GM04503 (cell line): ENCODE data around the gene DUSP28.
A peak's percentile ranks its signal among the peaks of the same experiment; 100 is the strongest.

Experiments
- DNase-seq: peaks from one replicate; pipeline ENCODE4 v3.0.0-alpha.2; 2012; ENCODE audit warnings: low read depth

DUSP28 gene

DNA sequence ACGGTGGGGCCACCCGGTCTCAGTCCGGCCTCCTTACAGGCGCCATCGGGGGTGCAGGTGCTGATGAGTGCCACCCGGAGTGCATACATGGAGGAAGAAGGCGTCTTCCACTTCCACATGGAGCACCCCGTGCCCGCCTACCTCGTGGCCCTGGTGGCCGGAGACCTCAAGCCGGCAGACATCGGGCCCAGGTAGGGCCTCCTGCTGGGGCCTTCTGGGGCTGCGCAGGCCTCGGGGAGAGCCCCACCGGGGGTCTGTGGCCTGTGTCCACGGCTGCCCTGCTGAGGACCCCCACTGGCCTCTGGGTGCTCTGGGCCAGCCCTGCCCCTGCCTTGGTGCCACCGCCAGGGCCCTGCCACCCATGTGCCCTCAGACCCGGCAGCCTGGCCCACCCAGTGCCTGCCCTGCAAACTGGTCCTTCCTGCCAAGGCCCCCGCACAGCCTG lies 12.9 kb downstream of the DUSP28 start:
- DNase-seq: no peak

DNA sequence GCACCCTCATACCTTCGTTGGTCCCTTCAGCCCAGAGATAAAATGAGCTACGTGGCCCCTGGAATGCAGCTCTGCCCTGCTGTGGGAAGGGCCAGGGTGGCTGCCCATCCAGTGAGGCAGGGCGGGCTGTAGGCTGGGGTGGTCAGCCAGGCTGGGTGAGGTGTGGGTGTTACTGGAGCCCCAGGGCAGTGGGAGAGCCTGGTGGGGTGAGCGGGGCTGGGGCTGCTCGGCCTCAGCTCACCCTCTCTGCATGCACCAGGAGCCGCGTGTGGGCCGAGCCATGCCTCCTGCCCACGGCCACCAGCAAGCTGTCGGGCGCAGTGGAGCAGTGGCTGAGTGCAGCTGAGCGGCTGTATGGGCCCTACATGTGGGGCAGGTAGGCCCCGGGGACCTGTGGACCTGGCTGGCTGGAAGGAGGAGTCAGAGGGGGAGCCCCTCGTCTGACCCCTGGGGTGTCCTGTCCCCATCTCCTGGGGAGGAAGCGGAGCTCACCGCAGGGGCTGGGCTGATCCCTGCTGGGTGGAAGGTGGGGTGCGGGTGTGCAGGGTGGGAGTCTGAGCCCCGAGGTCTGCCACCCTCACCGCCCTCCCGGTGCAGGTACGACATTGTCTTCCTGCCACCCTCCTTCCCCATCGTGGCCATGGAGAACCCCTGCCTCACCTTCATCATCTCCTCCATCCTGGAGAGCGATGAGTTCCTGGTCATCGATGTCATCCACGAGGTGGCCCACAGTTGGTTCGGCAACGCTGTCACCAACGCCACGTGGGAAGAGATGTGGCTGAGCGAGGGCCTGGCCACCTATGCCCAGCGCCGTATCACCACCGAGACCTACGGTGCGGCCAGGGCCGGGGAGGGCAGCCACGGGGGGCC lies 13.6 kb downstream of the DUSP28 start:
- no peak for DNase-seq

DNA sequence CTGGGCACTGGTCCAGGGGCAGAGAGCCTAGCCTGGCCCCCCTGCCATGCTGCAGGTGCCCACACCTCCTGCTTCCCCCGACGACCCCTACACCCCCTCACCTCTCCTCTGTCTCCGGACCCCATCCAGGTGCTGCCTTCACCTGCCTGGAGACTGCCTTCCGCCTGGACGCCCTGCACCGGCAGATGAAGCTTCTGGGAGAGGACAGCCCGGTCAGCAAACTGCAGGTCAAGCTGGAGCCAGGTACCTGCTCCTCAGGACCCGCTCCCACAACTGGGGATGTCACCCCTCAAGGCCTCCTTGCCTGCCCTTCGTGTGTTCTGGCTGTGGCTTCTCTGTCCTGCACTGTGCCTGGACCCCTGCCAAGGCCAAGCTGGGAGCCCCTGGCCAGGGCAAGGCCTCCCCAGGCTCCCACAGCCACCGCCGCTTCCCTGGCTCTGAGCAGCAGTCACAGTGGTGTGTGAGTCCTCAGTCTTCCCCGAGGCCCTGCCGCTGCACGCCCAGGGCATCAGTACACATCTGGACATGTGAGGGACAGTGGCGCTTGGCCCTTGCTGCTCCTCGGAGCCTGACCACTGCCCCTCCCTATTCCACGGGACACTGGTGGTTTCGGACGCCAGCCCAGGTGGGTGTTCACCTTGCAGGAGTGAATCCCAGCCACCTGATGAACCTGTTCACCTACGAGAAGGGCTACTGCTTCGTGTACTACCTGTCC lies 14.4 kb downstream of the DUSP28 start:
- DNase-seq: no peak

DNA sequence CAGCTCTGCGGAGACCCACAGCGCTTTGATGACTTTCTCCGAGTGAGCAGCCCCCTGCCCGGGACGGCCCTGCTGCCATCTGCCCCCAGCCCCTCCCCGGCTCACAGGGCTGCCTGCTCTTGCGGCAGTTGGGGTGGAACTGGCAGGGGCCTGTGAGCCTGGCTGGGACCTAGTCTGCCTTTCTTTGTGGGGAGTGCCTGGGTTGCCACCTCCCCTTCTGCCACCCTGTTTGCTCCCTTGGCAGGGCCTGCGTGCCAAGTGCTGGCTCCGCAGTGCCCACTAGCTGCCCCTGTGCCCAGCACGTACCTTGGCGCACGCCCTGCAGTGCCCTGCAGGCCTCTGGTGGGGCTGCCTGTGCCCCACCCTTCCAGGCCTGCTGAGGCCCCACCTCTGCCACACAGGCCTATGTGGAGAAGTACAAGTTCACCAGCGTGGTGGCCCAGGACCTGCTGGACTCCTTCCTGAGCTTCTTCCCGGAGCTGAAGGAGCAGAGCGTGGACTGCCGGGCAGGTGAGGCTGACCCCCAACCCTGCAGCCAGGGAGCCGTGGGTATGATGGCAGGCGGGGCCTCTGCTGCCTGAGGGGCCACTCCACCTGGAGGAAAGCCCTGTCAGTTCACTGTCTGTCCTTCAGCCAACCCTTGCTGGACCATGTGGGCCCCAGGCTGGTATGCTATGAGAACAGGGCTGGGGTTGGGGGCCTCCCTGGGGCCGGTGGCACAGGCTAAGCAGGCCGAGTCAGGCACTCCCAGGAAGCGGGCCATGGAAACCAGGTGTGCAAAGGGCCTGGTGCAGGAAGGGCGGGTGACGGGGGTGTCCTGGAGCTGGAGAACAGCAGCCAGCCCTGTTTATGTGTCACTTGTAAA lies 15.2 kb downstream of the DUSP28 start:
- no peak for DNase-seq

DNA sequence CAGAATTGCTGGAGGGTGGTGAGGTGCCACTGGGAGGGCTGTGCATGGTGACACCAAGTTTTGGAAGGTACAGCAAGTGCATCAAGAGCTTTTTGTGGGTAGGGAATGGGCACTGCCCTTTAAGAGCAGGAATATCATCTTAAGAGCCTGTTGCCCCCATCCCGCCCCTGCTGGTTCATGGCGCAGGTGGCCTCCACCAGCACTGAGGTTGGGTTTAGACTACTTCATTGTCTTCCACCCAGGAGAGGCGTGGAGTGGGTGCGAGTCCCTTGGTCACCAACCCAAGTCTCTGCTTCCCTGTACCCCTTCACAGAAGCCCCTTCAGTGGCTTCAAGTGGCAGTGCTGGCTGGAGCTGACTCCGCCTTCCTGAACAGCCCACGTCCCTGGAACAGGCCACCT lies 15.9 kb downstream of the DUSP28 start:
- DNase-seq: no peak

DNA sequence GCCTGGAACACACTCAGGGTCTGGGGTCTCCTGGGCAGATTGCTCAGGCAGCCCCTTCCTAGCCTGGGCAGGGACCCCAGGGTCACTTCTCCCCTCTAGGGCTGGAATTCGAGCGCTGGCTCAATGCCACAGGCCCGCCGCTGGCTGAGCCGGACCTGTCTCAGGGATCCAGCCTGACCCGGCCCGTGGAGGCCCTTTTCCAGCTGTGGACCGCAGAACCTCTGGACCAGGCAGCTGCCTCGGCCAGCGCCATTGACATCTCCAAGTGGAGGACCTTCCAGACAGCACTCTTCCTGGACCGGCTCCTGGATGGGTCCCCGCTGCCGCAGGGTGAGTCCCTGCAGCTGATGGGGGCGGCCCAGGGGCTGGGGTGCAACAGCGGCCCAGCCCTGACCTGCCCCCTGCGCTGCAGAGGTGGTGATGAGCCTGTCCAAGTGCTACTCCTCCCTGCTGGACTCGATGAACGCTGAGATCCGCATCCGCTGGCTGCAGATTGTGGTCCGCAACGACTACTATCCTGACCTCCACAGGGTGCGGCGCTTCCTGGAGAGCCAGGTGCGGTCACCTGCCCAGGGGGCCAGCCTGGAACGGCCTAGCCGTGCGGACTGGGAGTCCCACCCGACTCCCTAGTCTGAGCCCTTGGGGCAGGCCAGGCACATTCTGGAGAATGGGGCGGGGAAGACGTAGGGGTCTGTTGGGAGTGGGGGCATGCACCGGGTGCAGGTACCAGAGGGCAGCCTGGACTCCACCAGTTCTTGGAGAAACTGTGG lies 16.5 kb downstream of the DUSP28 start:
- no peak for DNase-seq

DNA sequence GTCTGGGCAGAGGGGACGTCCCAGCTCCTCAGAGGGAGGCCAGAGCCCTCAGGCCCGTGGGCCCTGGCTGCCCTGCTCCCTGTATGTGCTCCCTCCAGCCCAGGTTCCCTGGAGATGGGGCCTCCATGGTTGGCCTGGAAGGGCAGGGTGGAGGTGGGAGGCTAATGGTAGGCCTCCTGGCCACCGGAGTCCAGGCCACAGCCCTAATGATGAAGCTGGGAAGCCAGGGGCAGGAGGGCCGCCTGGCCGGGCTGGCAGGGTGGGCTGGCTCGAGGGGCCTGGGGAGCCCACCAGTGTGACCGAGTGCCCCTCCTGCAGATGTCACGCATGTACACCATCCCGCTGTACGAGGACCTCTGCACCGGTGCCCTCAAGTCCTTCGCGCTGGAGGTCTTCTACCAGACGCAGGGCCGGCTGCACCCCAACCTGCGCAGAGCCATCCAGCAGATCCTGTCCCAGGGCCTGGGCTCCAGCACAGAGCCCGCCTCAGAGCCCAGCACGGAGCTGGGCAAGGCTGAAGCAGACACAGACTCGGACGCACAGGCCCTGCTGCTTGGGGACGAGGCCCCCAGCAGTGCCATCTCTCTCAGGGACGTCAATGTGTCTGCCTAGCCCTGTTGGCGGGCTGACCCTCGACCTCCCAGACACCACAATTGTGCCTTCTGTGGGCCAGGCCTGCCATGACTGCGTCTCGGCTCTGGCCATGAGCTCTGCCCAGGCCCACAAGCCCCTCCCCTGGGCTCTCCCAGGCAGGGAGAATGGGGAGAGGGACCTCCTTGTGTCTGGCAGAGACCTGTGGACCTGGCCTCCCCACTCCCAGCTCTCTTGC lies 17.3 kb downstream of the DUSP28 start:
- no peak for DNase-seq

DNA sequence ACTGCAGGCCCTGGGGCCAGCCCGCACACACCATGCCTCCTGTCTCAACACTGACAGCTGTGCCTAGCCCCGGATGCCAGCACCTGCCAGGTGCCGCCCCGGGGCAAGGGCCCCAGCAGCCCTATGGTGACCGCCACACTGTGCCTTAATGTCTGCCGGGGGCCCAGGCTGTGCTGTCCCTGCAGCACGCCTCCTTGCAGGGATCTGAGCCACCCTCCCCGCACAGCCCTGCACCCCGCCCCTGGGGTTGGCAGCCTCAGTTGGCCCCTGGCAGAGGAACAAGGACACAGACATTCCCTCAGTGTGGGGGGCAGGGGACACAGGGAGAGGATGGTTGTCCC lies 17.9 kb downstream of the DUSP28 start:
- no peak for DNase-seq

DNA sequence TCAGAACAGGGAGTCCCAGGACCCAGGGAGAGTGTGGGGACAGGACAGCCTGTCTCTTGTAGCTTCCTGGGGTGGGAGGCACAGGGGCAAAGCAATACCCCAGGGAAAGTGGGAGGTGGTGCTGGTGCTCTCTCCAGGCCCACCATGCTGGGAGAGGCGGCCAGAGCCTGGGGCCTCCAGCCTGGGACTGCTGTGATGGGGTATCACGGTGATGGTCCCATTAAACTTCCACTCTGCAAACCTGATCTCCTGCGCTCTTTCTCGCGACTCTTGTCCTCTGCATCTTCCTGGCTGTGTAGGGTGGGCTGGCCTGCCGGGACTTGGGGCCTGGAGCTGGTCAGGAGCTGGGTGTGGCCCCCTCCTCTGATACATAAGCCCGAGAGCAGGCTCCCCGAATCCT lies 18.3 kb downstream of the DUSP28 start:
- DNase-seq: no peak

DNA sequence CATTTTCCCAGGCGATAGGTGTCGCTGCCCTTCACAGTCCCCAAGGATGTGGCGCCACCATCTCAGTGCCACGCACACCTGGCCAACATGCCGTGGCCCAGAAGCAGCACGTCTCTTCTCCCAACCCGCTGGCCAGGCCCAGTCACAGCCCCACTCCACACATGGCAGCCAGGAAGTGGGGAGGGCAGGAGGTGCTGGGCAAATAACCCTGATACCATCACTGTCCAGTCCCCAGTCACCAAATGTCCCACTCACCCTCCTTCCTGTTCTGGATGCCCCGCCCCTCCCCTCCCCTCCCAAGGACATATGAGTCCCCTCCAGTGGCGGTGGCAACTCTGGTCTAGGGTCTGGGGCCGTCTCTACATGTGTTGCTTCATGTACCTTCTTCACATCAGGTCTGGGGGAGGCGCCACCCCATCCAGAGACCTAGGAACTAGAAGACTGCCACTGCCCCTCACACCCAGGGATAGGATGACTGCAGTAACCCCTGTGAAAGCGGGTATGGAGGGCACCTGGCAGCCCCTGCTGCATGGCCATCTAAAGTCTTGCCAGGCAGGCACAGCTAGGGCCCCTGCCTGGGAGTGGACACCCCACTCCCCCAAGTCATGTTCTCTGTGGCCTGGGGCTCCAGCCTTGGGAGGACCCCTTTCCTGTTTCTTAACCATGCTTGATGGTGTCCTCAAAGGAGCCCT lies 19.1 kb downstream of the DUSP28 start:
- DNase-seq: no peak

DNA sequence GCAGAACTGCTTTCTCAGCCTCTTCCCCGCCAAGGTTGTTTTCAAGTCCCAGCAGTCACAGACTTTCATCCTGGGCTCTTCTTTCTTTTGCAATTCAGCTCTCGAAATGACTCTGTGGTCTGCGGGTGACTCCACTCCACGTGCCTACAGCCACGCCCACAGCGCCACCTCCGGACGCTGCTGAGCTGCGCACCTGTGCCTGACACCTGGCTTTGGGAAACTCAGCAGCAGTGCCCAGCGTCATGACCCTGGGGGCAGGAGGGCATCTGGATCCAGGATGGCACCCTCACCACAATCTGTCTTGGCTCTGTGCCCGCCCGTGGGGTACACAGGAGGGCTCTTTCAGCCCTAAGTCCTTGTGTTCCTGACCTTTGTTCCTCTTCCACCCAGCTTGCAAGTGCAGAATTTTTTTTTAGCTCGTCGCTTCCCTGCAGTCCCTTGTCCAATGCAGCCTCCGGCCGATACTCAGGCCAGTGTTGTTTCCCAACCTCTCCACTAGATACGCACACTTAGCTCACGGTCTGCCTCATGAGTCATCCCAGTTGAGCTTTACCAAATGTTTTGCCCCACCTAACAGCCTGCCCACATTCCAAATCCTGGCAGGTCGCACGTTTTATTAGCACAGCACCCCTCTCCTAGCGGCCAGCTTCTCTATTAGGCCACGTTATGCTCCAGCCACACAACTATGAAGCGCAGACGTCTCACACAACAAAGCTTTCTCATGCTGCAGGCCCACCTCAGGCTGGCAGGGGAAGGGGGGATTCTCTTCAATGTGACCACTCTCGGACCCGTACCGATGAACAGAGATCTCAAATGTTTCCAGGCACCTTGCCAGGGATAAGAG lies 19.8 kb downstream of the DUSP28 start:
- peak; percentile 89 for DNase-seq

DNA sequence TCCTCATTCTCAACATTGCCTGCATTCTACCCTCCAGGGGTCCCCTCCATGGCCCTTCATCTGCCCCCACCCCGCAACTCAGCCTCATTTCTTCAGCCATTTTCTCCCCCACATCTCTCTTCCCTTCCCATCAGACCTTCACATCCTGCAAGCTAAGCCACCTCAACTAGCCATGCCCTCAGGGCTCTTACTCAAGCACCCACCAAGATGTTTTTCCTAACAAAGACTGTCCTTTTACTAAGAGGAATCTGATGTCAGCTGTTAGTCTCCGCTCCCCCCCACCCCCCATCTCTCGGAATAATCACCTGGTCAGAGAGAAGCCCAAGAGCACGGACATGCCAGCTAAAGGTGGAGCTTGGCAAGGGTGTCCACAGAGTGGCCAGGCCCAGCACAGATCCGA lies 21.7 kb downstream of the DUSP28 start:
- DNase-seq: no peak

DNA sequence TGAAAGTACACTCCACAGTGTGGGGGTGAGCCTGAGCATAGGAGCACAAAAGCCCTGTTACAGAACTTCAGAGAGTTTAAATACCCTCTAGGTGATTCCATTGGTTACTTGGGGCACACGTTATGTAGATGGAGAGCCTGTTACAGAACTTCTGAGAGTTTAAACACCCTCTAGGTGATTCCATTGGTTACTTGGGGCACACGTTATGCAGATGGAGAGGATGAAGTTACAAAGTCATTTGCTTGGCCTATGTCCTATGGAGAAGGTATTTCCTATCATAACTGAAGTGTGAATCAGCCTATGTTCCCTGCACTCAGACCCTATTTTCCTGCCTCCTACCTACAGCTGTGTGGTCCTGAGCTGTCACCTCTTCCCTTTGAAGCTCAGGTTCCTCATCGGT lies 22.6 kb downstream of the DUSP28 start:
- DNase-seq: no peak

DNA sequence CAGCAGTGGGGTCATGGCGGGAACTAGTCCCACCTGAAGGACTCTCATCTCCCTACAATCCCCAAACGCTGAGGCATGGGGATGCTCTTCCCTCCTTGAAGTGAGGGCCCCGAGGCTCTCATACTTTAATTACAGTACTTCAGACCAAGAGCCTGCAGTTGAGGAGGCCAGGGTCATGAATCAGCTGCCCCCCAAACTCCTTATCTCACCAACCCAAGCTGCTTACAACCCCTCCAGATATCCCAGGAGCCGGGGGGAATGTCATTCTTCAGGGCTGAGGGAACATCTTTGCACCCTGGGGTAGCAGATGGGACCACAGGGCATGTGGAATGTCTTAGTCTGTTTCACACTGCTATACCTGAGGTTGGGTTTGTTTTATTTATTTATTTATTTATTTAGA lies 23.6 kb downstream of the DUSP28 start:
- DNase-seq: no peak

DNA sequence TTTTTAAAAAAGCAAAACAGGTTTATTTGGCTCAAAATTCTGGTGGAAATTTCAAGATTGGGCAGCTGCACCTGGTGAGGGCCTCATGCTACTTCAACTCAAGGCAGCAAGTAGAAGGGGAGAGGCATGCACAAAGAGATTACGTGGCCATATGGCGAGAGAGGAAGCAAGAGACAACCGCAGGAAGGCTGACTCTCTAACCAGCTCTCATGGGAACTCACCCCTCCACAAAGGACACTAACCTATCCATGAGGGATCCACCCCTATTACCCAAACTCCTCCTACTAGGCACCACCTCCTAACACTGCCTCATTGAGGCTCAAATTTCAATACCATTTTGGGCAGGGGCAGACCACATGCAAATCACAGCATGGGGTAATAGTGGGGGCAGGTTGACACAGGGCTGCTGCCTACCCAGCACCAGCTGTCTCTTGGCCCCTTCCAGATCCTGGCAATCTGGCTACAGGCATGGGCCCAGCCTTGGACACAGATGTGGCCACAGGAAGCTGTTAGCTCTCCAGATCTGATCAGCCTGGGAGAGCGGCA lies 24.4 kb downstream of the DUSP28 start:
- DNase-seq: no peak

DNA sequence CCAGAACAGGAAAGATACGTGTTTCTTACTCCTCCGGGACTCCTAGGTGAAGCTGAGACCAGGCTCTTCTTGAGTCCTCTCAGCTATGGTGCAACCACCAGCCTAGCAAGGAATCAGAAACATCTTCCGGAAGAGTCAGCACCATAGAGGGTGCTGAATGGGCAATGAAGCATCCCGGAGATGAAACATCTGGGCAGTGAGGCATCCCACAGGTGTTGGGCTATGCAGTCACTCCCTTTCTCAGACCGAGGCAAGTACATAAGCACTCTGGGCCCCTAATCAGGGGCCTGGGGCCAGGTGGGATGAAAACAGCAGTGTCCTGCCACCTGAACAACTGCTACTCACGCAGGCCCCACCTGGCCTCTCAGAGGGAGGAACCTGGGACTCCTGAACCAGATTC lies 24.9 kb downstream of the DUSP28 start:
- DNase-seq: no peak

DNA sequence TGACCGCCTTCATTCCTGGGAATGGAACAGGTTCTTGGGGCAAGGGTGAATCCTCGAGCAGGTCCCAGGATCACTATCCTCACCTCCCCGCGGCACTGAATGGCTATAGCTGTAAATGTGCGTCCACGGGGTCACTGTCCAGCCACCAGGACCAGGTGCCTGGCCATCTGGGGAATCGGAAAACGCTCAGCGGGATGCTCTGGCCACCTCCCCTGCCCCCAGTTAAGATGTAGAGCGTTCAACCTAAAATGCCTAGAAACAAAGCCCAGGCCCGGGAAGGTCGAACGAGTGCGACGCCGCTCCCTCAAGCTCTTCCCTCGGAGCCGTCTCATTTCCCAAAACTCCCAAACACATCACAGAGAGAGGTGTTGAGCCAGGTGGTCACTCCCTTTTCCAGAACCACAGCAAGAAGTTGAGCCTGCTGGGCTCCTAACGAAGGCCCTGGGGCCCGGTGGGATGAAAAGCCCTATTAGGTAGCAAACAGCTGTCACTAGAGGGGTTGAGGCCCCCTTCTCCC lies 25.6 kb downstream of the DUSP28 start:
- no peak for DNase-seq

DNA sequence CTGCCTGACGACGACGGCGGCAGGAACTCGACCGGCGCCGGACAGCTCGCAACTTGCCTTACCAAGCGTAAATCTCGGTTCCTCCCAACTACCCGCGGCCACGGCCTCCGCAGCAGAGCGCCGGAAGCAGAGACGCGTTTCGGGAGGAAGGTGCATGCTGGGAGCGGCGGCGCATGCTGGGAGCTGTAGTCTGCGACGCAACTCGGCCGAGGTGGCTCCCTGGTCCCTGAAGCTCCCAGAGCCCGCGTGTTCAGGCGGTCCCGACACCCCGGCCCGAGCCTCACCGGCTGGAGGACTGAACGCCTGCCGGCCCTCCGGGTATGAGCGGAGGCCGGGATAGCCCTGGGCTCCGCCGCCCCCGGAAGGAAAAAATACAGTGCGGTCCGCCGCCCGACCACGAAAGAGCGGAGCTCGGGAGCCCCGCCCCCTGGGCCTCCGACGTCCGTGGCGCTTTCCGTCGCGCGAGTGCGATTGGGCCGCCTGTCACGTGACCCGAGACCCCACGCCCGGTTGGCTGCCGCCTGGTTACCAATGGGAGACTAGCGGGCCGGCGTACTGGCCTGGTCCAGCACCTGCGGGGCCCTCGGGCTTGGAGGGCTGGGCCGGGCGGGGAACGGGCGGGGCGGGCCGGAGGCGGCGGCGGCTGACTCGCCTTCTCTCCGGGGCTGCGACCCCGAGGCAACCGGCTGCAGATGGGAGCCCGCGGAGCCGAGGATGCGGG lies 26.2 kb downstream of the DUSP28 start, which contains the start of gene CAPN10:
Gene CAPN10 (plus strand): TSS at position 537 of the 721 bp plus-strand sequence. CDS start 178 bp downstream, at position 715.
- peak; percentile 71 for DNase-seq
